Panc1 (cell line): ENCODE measurements around the gene HOXC6.

Experiments used
- CTCF ChIP-seq: fragments of 450-650 bp; IDR thresholded peaks from 2 replicates; pipeline ENCODE4 v1.5.1; 2017; ENCODE audit warnings: mild to moderate bottlenecking
- POLR2AphosphoS5 ChIP-seq: IDR thresholded peaks from 2 replicates; pipeline ENCODE4 v1.6.1; 2012; ENCODE audit warnings: mild to moderate bottlenecking, low read depth, low read length, moderate library complexity
- REST ChIP-seq, 2 experiments: IDR thresholded peaks; 2 replicates each; pipeline ENCODE4 v1.6.1; 2011 to 2012; ENCODE audit warnings: low read depth in 2 of 2, control low read depth in 1 of 2, low read length in 1 of 2, mild to moderate bottlenecking in 1 of 2, moderate library complexity in 1 of 2; ENCODE audit not compliant: insufficient read depth in 1 of 2

- TF ChIP-seq POLR2AphosphoS5 (no peak), REST (IDR thresholded peaks at IDR 0.05; ENCODE audit: insufficient read depth in 1 of 2, low read depth in 2 of 2, low read length in 1 of 2) (no peak), CTCF (no peak)
These were observed 34.3 kb upstream of the HOXC6 start for GRCh38 chr12:53994009-53994263.
